ENCODE measurements around the gene TRAPPC3. TPM values are rescaled to one million over a fixed set of nuclear protein-coding genes. Genes with fewer than 3 reads are reported as not detected.

TRAPPC3 gene
- total RNA-seq, 1 experiment from 2014 or later, result 64.6 TPM

- ChIA-PET RAD21 (ENCODE audit: low non-redundant PET in 1 of 2, low total read pairs in 2 of 2, uncharacterized antibody in 2 of 2, unreplicated experiment in 2 of 2) (no interaction called here), CTCF (interaction anchor here (0.6 to 0.7 kb wide), 2 partner anchors 49 to 158 kb away, joined by 3 read pairs; no protein-coding TSS in a partner anchor), POLR2A (no interaction called here)
- Histone ChIP-seq H3K9ac (ENCODE audit: low read length) (no peak overlapping the region), H3K27ac (ENCODE audit: low read depth, low read length) (no peak overlapping the region), H2AFZ (ENCODE audit: low read depth, low read length, poor library complexity, severe bottlenecking) (no peak overlapping the region), H3K9me3 (ENCODE audit: control insufficient read depth in 1 of 2, insufficient read depth in 1 of 2, low read depth in 1 of 2, low read length in 2 of 2) (no peaks in the 10 kb centered on the region), H4K20me1 (ENCODE audit: insufficient read depth) (no peaks in the 10 kb centered on the region), H3K9me2 (ENCODE audit: insufficient read depth) (no peaks in the 10 kb centered on the region), H3K27me3 (ENCODE audit: insufficient read depth, low read length) (no peaks in the 10 kb centered on the region), H3K4me1 (ENCODE audit: control insufficient read depth in 1 of 2, insufficient read depth in 2 of 2, low read length in 2 of 2) (peaks cover 0 to 13% of the 10 kb centered on the region in 2 experiments; a peak in 3 of 4 replicates), H3K4me3 (replicated peaks in 1 of 2; ENCODE audit: low read depth in 1 of 2, low read length in 2 of 2) (no peak overlapping the region), H3K4me2 (ENCODE audit: low read length) (no peak overlapping the region), H3K36me3 (ENCODE audit: control insufficient read depth in 1 of 2, insufficient read depth in 2 of 2, low read length in 2 of 2) (peaks cover 2 to 20% of the 10 kb centered on the region in 2 experiments; a peak in 1 of 4 replicates), H3K79me2 (ENCODE audit: insufficient read depth, low read length) (peaks cover 67% of the 10 kb centered on the region)
- TF ChIP-seq SRF (IDR thresholded peaks at IDR 0.05; ENCODE audit: low read depth), result 0 out of 2 replicates have a peak, but pooled peaks have one; percentile 35
- no peak for TF ChIP-seq RAD21 (IDR thresholded peaks at IDR 0.05; ENCODE audit: low read depth)
- ATAC-seq (no peak), DNase-seq (ENCODE audit: low read depth, low spot score) (no peak)
- intact Hi-C loops (cut with micrococcal nuclease), result no loop called here
- BruUV-seq (replicated peaks), result no TSS peak
These were observed 7.2 kb downstream of the TRAPPC3 start for GRCh38 chr1:36142121-36142520.

- intact Hi-C loops (cut with micrococcal nuclease), result no loop called here
- TF ChIP-seq YY1 (IDR thresholded peaks at IDR 0.05; ENCODE audit: extremely low read depth, insufficient replicate concordance, low read depth, low read length) (no peak), TCF7L2 (IDR thresholded peaks at IDR 0.05; ENCODE audit: borderline replicate concordance, extremely low read depth, insufficient read depth, insufficient read length) (no peak), ZNF274 (IDR thresholded peaks at IDR 0.05; ENCODE audit: low read depth, low read length) (no peak), EGR1 (IDR thresholded peaks at IDR 0.05; ENCODE audit: low read depth) (no peak), CTCF (IDR thresholded peaks at IDR 0.05 in 2 of 3, conservative IDR thresholded peaks at IDR 0.05 in 1 of 3; ENCODE audit: borderline replicate concordance in 1 of 3, insufficient read depth in 1 of 3, low read depth in 2 of 3, low read length in 2 of 3) (no peak), ATF3 (IDR thresholded peaks at IDR 0.05) (no peak), POLR2AphosphoS5 (IDR thresholded peaks at IDR 0.05; ENCODE audit: low read depth, low read length) (no peak), SP1 (IDR thresholded peaks at IDR 0.05; ENCODE audit: low read depth) (no peak), CEBPB (IDR thresholded peaks at IDR 0.05; ENCODE audit: low read depth) (no peak), ZBTB33 (IDR thresholded peaks at IDR 0.05; ENCODE audit: extremely low read depth, insufficient replicate concordance, low read length) (no peak), FOSL1 (IDR thresholded peaks at IDR 0.05; ENCODE audit: low read depth) (no peak), EZH2 (IDR thresholded peaks at IDR 0.05) (no peak), ZFX (IDR thresholded peaks at IDR 0.05) (no peak), JUND (IDR thresholded peaks at IDR 0.05) (no peak)
These were observed 9.8 kb downstream of the TRAPPC3 start for GRCh38 chr1:36139521-36139920.

More at GRCh38 chr1:36139521-36139920, 9.8 kb downstream of the TRAPPC3 start:
- ATAC-seq, result no peak
- DNase-seq (ENCODE audit: low read depth, low spot score), result no peak
- ChIA-PET RAD21 (ENCODE audit: low non-redundant PET in 1 of 2, low total read pairs in 2 of 2, uncharacterized antibody in 2 of 2, unreplicated experiment in 2 of 2) (no interaction called here), CTCF (no interaction called here), POLR2A (no interaction called here)
- peaks cover 0 to 21% of the 10 kb centered on the region in 2 experiments; a peak in 3 of 4 replicates for H3K4me1 ChIP-seq (ENCODE audit: control insufficient read depth in 1 of 2, insufficient read depth in 2 of 2, low read length in 2 of 2)
- H3K9me2 ChIP-seq (ENCODE audit: insufficient read depth), result no peaks in the 10 kb centered on the region
- no peaks in the 10 kb centered on the region for H3K9me3 ChIP-seq (ENCODE audit: control insufficient read depth in 1 of 2, insufficient read depth in 1 of 2, low read depth in 1 of 2, low read length in 2 of 2)
- peaks cover 2 to 22% of the 10 kb centered on the region in 2 experiments; a peak in 1 of 4 replicates for H3K36me3 ChIP-seq (ENCODE audit: control insufficient read depth in 1 of 2, insufficient read depth in 2 of 2, low read length in 2 of 2)
- no peak overlapping the region for H3K27ac ChIP-seq (ENCODE audit: low read depth, low read length)
- BruUV-seq (replicated peaks), result no TSS peak
- no peak overlapping the region for H3K4me3 ChIP-seq (replicated peaks in 1 of 2; ENCODE audit: low read depth in 1 of 2, low read length in 2 of 2)
- H3K27me3 ChIP-seq (ENCODE audit: insufficient read depth, low read length), result no peaks in the 10 kb centered on the region
- no peak overlapping the region for H3K9ac ChIP-seq (ENCODE audit: low read length)
- H2AFZ ChIP-seq (ENCODE audit: low read depth, low read length, poor library complexity, severe bottlenecking), result no peak overlapping the region
- H3K4me2 ChIP-seq (ENCODE audit: low read length), result no peak overlapping the region
- H4K20me1 ChIP-seq (ENCODE audit: insufficient read depth), result no peaks in the 10 kb centered on the region
- peaks cover 50% of the 10 kb centered on the region for H3K79me2 ChIP-seq (ENCODE audit: insufficient read depth, low read length)
